HL-60 (cell line): ENCODE results near the gene MAPKAPK3.
A peak's percentile ranks its signal among the peaks of the same experiment; 100 is the strongest.

Source experiments
- DNase-seq, 2 experiments: peaks; one replicate each; pipeline ENCODE4 v3.0.0-alpha.2; 2010 to 2020; ENCODE audit warnings: low read depth in 1 of 2, low spot score in 1 of 2
- H3K27ac ChIP-seq: fragments of 250-450 bp; sonication (Bioruptor Pico); replicated peaks from 2 replicates; pipeline ENCODE4 v1.5.1; 2020; ENCODE audit warnings: mild to moderate bottlenecking, moderate library complexity
- H3K27me3 ChIP-seq: fragments of 250-450 bp; sonication (Bioruptor Pico); 2 replicates; pipeline ENCODE4 v1.5.1; 2021; ENCODE audit warnings: mild to moderate bottlenecking, moderate library complexity; ENCODE audit not compliant: insufficient read depth, poor library complexity, severe bottlenecking
- H3K4me3 ChIP-seq: replicated peaks from 2 replicates; pipeline ENCODE4 v1.5.1; 2011; ENCODE audit warnings: mild to moderate bottlenecking, control low read depth, low read length; ENCODE audit not compliant: insufficient read depth
- CTCF ChIP-seq: IDR thresholded peaks from one replicate; pipeline ENCODE4 v1.5.1; 2011; ENCODE audit warnings: low read length, control low read depth, inconsistent platforms; ENCODE audit not compliant: insufficient read depth
- GABPA ChIP-seq: IDR thresholded peaks from 2 replicates; pipeline ENCODE4 v1.6.1; 2012; ENCODE audit warnings: low read depth
- POLR2AphosphoS5 ChIP-seq: IDR thresholded peaks from 2 replicates; pipeline ENCODE4 v1.6.1; 2012; ENCODE audit warnings: low read depth
- REST ChIP-seq: IDR thresholded peaks from 2 replicates; pipeline ENCODE4 v1.6.1; 2012; ENCODE audit warnings: low read depth; ENCODE audit not compliant: insufficient replicate concordance
- SPI1 ChIP-seq: IDR thresholded peaks from 2 replicates; pipeline ENCODE4 v1.6.1; 2012; ENCODE audit warnings: low read depth, mild to moderate bottlenecking, borderline replicate concordance

Gene MAPKAPK3

GRCh38 chr3:50610992-50611463, 5.9 kb upstream of the MAPKAPK3 start:
- Histone ChIP-seq H3K27me3 (no peaks in the 10 kb centered on the region), H3K27ac (peak overlapping the region; percentile 78), H3K4me3 (peak overlapping the region; percentile 71)
- TF ChIP-seq CTCF: no peak
- TF ChIP-seq SPI1: no peak
- no peak for TF ChIP-seq GABPA
- no peak for TF ChIP-seq POLR2AphosphoS5
- TF ChIP-seq REST: no peak
- peak in 1 of 2 experiments; percentile 31 for DNase-seq

- Histone ChIP-seq H3K27ac (peak within 1 kb of the TSS; percentile 78), H3K4me3 (peak within 1 kb of the TSS; percentile 71), H3K27me3 (no peaks in the 10 kb centered on the region)
- peak; percentile 92 to 93 for DNase-seq
- TF ChIP-seq GABPA (no peak), POLR2AphosphoS5 (peak; percentile 55; the same call in 1 of the 2 replicates), REST (peak; percentile 49), SPI1 (no peak)
Observed at GRCh38 chr3:50611464-50612233, 5.3 kb upstream of the MAPKAPK3 start, which contains the start of gene CISH. Gene CISH, minus strand, starts transcription at chr3:50611774. Its CDS starts 124 bp downstream, at chr3:50611650.

- H3K27ac ChIP-seq: peak overlapping the region; percentile 78
- DNase-seq: no peak
- H3K27me3 ChIP-seq: no peaks in the 10 kb centered on the region
- TF ChIP-seq REST: no peak
- TF ChIP-seq SPI1: no peak
- TF ChIP-seq POLR2AphosphoS5: no peak
- no peak for TF ChIP-seq GABPA
- TF ChIP-seq CTCF: no peak
- H3K4me3 ChIP-seq: peak overlapping the region; percentile 71
Observed at GRCh38 chr3:50612234-50612882, 4.6 kb upstream of the MAPKAPK3 start.
